GM13976 (cell line): ENCODE measurements around the gene SNRNP27.

Source experiments
- DNase-seq: peaks from one replicate; pipeline ENCODE4 v3.0.0; 2012; ENCODE audit warnings: low spot score
- in situ Hi-C: fragments of 300-500 bp; cut with MboI; formaldehyde crosslinking; loops from one replicate; pipeline ENCODE4 v1.12.0; 2022; ENCODE audit warnings: low sequenced_read_pairs, mixed read lengths, inconsistent platforms; ENCODE audit not compliant: unreplicated experiment
- TF ChIP-seq, protein P1 (sequence below): IDR thresholded peaks from 2 replicates; pipeline ENCODE4 v1.5.1; 2012; ENCODE audit warnings: borderline replicate concordance, mild to moderate bottlenecking; ENCODE audit not compliant: insufficient read depth; ENCODE audit errors: extremely low read depth, missing control alignments, control extremely low read depth

The SNRNP27 gene

DNA sequence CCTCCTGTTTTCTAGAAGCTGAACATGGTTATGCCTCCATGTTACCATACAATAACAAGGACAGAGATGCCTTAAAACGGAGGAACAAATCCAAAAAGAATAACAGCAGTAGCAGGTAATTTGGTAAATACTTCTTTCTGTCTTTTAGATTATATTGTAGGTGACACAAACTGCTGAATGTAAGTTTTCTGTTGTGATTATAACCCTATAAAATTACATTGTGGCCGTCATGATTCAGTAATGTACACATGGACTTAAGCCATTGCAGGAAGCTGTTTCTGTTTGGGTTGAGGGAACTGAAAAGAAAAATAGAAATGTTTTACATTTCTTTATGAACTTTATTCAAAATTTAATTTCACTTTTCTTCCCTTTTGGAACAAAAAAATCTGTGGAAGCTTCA, 22.4 kb downstream of the SNRNP27 start:
- in situ Hi-C loops, result loop anchor here (10.0 to 25.0 kb wide), 3 partner anchors 149 to 371 kb away; partner anchors contain the start of gene SNRPG
- TF ChIP-seq, protein P1, sequence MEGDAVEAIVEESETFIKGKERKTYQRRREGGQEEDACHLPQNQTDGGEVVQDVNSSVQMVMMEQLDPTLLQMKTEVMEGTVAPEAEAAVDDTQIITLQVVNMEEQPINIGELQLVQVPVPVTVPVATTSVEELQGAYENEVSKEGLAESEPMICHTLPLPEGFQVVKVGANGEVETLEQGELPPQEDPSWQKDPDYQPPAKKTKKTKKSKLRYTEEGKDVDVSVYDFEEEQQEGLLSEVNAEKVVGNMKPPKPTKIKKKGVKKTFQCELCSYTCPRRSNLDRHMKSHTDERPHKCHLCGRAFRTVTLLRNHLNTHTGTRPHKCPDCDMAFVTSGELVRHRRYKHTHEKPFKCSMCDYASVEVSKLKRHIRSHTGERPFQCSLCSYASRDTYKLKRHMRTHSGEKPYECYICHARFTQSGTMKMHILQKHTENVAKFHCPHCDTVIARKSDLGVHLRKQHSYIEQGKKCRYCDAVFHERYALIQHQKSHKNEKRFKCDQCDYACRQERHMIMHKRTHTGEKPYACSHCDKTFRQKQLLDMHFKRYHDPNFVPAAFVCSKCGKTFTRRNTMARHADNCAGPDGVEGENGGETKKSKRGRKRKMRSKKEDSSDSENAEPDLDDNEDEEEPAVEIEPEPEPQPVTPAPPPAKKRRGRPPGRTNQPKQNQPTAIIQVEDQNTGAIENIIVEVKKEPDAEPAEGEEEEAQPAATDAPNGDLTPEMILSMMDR, result no peak
- DNase-seq, result no peak

DNA sequence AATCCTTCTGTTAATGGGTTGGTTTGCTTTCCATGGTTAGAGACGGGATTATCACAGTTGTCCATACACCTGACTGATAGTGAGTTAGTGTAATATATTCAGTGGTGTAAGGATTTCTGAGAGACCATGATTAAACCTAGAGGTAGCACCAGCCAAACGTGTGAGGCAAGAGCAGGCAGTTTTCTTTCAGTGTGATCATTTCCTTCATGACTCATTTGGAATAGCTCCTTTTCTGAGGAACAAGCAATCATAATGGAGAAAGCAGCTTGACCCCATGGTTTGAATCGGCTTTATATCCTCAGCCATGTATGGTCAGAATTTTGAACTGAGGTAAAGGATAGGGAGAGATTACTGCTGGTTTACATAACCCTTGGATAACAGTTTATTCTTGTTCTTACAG, 24.1 kb downstream of the SNRNP27 start:
- TF ChIP-seq, protein P1, result no peak
- in situ Hi-C loops, result loop anchor here (10.0 to 25.0 kb wide), 3 partner anchors 147 to 369 kb away; partner anchors contain the start of gene SNRPG
- no peak for DNase-seq

DNA sequence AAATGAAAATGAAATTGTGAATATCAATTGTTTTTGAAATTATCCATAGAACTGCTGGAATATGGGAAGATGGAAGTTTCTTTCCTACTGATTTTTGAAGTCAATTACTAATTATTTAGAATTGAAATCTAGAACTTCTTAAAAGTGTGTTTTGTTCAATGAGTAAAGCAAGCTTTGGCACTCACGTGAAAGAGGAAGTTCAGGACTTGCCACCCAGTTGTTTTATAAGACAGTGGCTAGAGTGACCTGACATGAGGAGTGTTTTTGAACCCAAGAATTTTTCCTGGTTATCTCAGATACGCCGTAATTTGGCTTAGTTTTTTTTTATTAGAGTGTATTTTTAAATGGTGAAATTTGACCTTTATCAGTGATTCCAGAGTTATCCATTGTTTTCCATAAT, 24.6 kb downstream of the SNRNP27 start:
- in situ Hi-C loops, result loop anchor here (10.0 to 25.0 kb wide), 3 partner anchors 146 to 369 kb away; partner anchors contain the start of gene SNRPG
- no peak for DNase-seq
- TF ChIP-seq, protein P1, result no peak

DNA sequence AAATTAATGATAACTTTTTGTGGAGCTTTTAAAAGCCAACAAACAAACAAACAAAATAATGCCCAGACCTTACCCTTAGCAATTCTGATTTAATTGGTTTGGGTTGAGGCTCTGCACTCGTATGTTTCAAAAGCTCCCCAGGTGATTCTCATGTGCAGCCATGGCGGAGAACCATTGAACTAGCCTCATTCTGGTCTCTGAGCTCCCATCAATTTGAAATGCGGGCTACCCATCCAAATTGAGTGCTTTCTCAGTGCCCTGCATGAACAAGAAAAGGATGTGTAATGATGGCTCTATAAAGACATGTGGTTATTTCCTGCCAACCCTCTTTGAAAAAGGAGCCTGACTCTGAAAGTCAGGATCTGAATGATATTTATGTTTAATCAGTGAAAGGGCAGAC, 29.4 kb downstream of the SNRNP27 start:
- in situ Hi-C loops, result loop anchor here (25.0 kb wide), 1 partner anchor 364 kb away; the partner anchor contains the start of gene SNRPG
- TF ChIP-seq, protein P1, result no peak
- DNase-seq, result no peak

DNA sequence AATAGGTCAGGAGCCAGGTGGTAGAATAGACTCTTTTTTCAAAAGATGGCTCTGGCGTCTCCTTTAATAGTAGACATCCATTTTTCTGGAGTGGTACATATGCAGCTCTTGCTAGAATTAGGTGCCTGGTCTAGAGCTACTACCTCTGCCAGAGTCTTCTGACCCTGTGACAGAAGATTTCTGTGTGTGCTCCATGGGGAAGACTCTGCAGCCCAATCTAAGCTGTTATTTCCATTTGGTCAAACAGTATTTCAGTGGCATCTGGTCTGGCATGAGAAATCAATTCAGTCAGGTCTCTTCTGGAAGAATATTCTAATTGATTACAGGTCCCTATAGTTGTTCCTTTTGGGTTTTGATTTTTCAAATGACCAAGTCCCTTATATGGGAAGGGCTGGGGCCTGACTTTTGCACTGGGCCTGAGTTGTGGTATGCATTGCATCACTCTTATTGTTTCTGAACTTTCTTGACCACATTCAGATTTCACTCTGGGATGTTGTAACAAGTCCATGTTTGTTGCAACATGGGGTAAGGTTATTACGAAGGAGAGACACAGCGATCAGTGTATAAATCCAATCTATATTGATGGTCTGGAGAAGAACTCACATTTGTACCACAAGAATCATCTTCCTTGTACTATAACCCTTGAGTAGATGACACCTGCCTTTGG, 33.2 kb downstream of the SNRNP27 start:
- no peak for DNase-seq
- TF ChIP-seq, protein P1, result no peak
- in situ Hi-C loops, result no loop called here

DNA sequence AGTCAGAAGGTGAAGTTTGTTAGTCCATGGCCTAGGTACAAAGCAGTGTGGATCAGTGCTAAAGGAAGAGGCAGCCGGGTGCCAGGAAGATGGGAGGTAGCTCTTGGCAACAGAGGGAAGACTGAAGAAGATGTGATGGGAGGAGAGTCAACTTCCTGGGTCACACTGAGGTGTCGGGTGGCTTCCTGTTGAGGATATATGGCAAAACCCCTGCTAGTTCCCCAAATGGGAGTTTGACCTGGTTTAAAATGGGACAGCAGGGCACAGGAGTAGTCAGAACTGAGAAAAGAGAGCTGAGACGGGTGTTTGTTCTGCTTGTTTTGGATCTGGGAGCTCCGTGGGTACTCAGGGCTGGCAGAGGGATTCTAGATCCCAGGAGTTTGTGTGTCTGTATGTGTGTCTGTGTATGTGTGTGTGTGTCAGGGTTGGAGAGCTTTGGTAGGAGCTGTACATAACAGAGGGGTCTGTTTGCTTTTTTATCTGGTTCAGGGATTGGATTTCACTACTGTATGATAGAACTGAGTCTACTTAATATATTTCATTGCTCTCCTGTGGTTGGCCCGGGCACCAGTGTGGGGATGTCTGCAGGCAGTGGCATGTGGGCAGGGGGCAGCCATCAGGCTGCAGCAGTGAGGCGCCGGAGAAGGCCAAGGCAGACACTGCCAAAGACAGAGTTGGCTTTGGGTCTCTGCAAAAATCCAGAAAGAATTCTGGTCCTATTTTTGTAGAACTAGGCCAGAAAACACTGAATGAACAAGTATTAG, 38.3 kb downstream of the SNRNP27 start:
- no peak for DNase-seq
- in situ Hi-C loops, result no loop called here
- TF ChIP-seq, protein P1, result no peak
